GM12873 (cell line): ENCODE results near the gene ETNK2.

Source experiments
- TF ChIP-seq, protein P1 (sequence below): IDR thresholded peaks from 2 replicates; pipeline ENCODE4 v1.5.1; 2012; ENCODE audit warnings: low read depth, mild to moderate bottlenecking, moderate library complexity, low read length, control low read depth; ENCODE audit not compliant: insufficient read depth; ENCODE audit errors: missing control alignments

ETNK2 gene

DNA sequence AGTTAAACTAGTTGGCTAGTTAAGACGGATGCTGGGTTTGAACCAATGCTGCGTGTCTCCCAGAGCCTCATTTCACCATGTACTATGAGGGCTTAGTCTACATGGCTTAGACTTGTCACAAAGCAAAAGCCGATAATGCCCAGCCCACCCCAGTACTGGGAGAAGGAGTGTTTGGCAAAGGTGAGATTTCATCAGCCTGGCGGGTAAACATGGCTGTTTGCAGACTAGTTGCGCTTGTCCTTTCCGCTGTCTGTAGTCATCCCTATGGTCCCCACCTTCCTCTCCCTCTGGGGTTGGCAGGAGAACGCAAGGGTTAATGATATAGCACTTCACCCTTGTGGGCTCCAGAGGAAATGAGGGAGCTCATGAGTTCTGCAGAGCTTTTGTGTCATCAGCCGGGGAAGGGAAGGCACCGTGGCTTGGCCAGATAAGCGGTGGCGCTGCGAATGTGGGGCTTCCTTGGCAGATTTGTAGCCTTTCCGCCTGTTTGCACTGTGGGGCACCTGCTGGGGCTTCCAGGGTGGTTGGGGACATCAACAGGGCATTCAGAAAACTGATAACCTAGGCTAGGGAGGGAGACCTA, 49.7 kb downstream of the ETNK2 start:
- TF ChIP-seq, protein P1, sequence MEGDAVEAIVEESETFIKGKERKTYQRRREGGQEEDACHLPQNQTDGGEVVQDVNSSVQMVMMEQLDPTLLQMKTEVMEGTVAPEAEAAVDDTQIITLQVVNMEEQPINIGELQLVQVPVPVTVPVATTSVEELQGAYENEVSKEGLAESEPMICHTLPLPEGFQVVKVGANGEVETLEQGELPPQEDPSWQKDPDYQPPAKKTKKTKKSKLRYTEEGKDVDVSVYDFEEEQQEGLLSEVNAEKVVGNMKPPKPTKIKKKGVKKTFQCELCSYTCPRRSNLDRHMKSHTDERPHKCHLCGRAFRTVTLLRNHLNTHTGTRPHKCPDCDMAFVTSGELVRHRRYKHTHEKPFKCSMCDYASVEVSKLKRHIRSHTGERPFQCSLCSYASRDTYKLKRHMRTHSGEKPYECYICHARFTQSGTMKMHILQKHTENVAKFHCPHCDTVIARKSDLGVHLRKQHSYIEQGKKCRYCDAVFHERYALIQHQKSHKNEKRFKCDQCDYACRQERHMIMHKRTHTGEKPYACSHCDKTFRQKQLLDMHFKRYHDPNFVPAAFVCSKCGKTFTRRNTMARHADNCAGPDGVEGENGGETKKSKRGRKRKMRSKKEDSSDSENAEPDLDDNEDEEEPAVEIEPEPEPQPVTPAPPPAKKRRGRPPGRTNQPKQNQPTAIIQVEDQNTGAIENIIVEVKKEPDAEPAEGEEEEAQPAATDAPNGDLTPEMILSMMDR = no peak

- TF ChIP-seq, protein P1 = no peak
These were observed 53.2 kb downstream of the ETNK2 start for GRCh38 chr1:204098683-204099082.

DNA sequence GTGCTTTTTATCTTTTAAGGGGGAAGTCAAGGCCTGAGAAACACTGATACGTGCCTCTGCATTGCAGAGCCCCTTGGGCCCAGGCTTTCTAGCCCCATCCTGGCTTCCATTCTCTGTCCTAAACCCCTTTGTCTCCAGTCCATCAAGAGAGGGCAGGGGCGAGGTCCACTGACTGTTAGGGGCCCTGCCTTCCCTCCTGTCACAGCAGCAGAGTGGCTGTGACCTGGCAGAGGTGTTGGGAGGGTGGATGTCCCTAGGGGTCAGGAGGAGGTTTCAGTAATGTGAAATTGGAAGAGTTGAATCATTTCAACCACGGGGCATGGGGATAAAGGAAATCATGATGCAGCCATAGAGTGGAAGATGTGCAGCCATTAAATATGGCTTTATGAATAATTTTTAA, 54.9 kb downstream of the ETNK2 start:
- TF ChIP-seq, protein P1 = no peak

DNA sequence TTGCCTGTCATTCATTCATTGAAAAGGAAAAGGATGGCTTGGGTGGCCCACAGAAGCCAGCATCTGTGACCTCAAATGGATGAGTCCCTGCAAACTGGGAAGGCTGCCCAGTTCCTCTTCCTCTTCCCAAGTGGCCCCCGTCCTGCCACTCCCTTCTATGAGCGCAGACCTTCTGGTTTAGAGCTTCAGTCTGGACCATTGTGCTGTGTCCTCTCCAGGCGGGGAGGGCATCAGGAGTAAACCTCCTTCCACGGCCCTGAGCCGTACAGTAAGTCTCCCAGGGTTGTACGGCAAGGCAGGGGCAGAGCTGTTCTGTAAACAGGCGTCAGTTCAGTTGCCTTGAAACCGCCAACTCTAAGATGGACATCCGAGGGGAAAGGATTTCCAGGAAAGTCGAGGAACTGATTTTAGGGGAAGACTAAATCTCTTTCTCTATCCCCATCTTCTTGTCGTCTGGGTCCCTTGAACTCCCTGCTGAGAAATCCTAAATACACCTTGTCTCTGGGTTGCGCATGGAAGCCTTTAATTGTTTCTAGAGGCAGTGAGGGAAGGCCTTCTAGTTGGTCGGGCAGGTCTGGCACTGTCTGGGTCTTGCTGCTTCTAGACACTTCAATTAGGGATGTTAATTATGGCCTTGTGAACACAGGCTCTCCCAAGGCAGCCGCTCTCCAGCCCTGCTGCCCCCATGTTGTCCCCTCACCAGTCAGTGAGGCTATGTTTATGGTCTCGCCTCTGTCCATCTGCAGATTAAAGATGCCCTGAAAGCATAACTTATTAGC, 56.8 kb downstream of the ETNK2 start:
- TF ChIP-seq, protein P1 = no peak

GRCh38 chr1:204094313-204094729, 57.5 kb downstream of the ETNK2 start:
- TF ChIP-seq, protein P1 = no peak

DNA sequence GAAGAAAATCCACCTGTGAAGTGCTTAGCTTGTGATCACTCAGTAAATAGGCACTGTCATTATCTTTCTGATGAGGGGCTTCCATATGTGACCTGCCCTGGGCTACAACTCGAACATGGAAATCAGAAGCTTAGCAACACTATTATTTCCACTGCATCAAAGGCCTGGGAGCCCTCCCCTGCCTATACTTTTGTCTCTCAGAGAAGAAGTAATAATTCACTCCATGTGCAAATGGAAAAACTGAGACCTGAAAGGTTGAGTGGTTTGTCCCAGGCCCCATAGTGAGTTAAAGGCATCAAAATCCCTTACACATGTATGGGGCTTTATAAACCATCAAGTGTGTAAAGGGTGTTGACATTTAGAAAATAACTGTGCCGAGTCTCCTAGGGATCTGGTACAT, 58.1 kb downstream of the ETNK2 start:
- TF ChIP-seq, protein P1 = no peak

GRCh38 chr1:204093421-204093717, 58.5 kb downstream of the ETNK2 start:
- TF ChIP-seq, protein P1 = no peak
